Stimulated activated naive B cell treated with anti-CD40 and anti-IgM and Interleukin-4, amounts not matched to agents 10 μg/mL and 1 μg/mL and 100 μg/mL, for 72 hours (primary cell): ENCODE results near the gene PLEKHG2.

Experiments
- ATAC-seq, 2 donors: fragments of 150-1000 bp; cut with Tn5 transposase; replicated peaks; 2 replicates each; pipeline ENCODE4 v1.10.0; 2021; ENCODE audit warnings: moderate library complexity in 1 of 2
- DNase-seq: peaks from one replicate; pipeline ENCODE4 v3.0.0; 2021
- H3K27ac Mint-ChIP-seq: one replicate; pipeline ENCODE4 v1.8.0; 2022; ENCODE audit warnings: mild to moderate bottlenecking, mixed read lengths
- H3K27me3 Mint-ChIP-seq, 2 donors: one replicate each; pipeline ENCODE4 v1.8.0; 2022; ENCODE audit warnings: mixed read lengths in 2 of 2
- H3K36me3 Mint-ChIP-seq, 2 donors: one replicate each; pipeline ENCODE4 v1.8.0; 2022; ENCODE audit warnings: mixed read lengths in 2 of 2, mild to moderate bottlenecking in 1 of 2
- H3K4me1 Mint-ChIP-seq, 2 donors: one replicate each; pipeline ENCODE4 v1.8.0; 2022; ENCODE audit warnings: mixed read lengths in 2 of 2, mild to moderate bottlenecking in 1 of 2
- H3K4me3 Mint-ChIP-seq, 2 donors: one replicate each; pipeline ENCODE4 v1.8.0; 2022; ENCODE audit warnings: mild to moderate bottlenecking in 2 of 2, mixed read lengths in 2 of 2, moderate library complexity in 1 of 2
- H3K9me3 Mint-ChIP-seq, 2 donors: one replicate each; pipeline ENCODE4 v1.8.0; 2022; ENCODE audit warnings: mixed read lengths in 2 of 2, mild to moderate bottlenecking in 1 of 2

PLEKHG2 gene

GRCh38 chr19:39430675-39431593 lies 18.5 kb downstream of the PLEKHG2 start:
- ATAC-seq (peak; percentile 55 to 60), DNase-seq (no peak)
- peak overlapping the region in 1 of 2 donors; percentile 36 for H3K4me3 Mint-ChIP-seq
- H3K27me3 Mint-ChIP-seq = no peaks in the 10 kb centered on the region
- H3K4me1 Mint-ChIP-seq = peaks cover 24 to 38% of the 10 kb centered on the region in 2 donors
- peak overlapping the region; percentile 90 for H3K27ac Mint-ChIP-seq
- H3K9me3 Mint-ChIP-seq = no peaks in the 10 kb centered on the region
- peaks cover 32 to 52% of the 10 kb centered on the region in 2 donors for H3K36me3 Mint-ChIP-seq

GRCh38 chr19:39432677-39433025 lies 20.2 kb downstream of the PLEKHG2 start:
- H3K4me1 Mint-ChIP-seq = peaks cover 33 to 55% of the 10 kb centered on the region in 2 donors
- H3K9me3 Mint-ChIP-seq = no peaks in the 10 kb centered on the region
- H3K27me3 Mint-ChIP-seq = no peaks in the 10 kb centered on the region
- peak overlapping the region; percentile 89 for H3K27ac Mint-ChIP-seq
- H3K36me3 Mint-ChIP-seq = peaks cover 28 to 48% of the 10 kb centered on the region in 2 donors
- ATAC-seq = no peak
- peak overlapping the region; percentile 25 to 96 for H3K4me3 Mint-ChIP-seq
- no peak for DNase-seq

- H3K27me3 Mint-ChIP-seq = no peaks in the 10 kb centered on the region
- peaks cover 28 to 48% of the 10 kb centered on the region in 2 donors for H3K36me3 Mint-ChIP-seq
- H3K27ac Mint-ChIP-seq = peak overlapping the region; percentile 100
- ATAC-seq (no peak), DNase-seq (no peak)
- peaks cover 33 to 56% of the 10 kb centered on the region in 2 donors for H3K4me1 Mint-ChIP-seq
- peak overlapping the region; percentile 96 to 98 for H3K4me3 Mint-ChIP-seq
- H3K9me3 Mint-ChIP-seq = no peaks in the 10 kb centered on the region
Observed at GRCh38 chr19:39433480-39434079, 21.1 kb downstream of the PLEKHG2 start.

- DNase-seq (no peak), ATAC-seq (no peak)
- no peaks in the 10 kb centered on the region for H3K27me3 Mint-ChIP-seq
- peak overlapping the region; percentile 96 to 98 for H3K4me3 Mint-ChIP-seq
- H3K9me3 Mint-ChIP-seq = no peaks in the 10 kb centered on the region
- peaks cover 33 to 56% of the 10 kb centered on the region in 2 donors for H3K4me1 Mint-ChIP-seq
- H3K27ac Mint-ChIP-seq = peak overlapping the region; percentile 100
- peaks cover 28 to 48% of the 10 kb centered on the region in 2 donors for H3K36me3 Mint-ChIP-seq
Observed at GRCh38 chr19:39434123-39435076, 21.9 kb downstream of the PLEKHG2 start.

- Mint-ChIP-seq H3K36me3 (peaks cover 28 to 45% of the 10 kb centered on the region in 2 donors), H3K9me3 (no peaks in the 10 kb centered on the region), H3K27ac (peak within 1 kb of the TSS; percentile 100), H3K4me3 (peak within 1 kb of the TSS; percentile 96 to 98), H3K27me3 (no peaks in the 10 kb centered on the region), H3K4me1 (peaks cover 33 to 60% of the 10 kb centered on the region in 2 donors)
- DNase-seq (peak; percentile 98), ATAC-seq (peak; percentile 90 to 95)
Observed at GRCh38 chr19:39435499-39436349, 23.3 kb downstream of the PLEKHG2 start, which contains the start of gene RPS16. TSS of gene RPS16 (minus strand) at chr19:39435949. CDS start at chr19:39435895, 54 bp downstream.

GRCh38 chr19:39436350-39436716 lies 23.9 kb downstream of the PLEKHG2 start:
- peak overlapping the region; percentile 96 to 98 for H3K4me3 Mint-ChIP-seq
- H3K9me3 Mint-ChIP-seq = no peaks in the 10 kb centered on the region
- no peak for DNase-seq
- ATAC-seq = no peak
- H3K27ac Mint-ChIP-seq = peak overlapping the region; percentile 100
- peaks cover 28 to 59% of the 10 kb centered on the region in 2 donors for H3K4me1 Mint-ChIP-seq
- no peaks in the 10 kb centered on the region for H3K27me3 Mint-ChIP-seq
- H3K36me3 Mint-ChIP-seq = peaks cover 28 to 38% of the 10 kb centered on the region in 2 donors

- H3K4me1 Mint-ChIP-seq = peaks cover 28 to 47% of the 10 kb centered on the region in 2 donors
- H3K9me3 Mint-ChIP-seq = no peaks in the 10 kb centered on the region
- H3K27me3 Mint-ChIP-seq = no peaks in the 10 kb centered on the region
- no peak for ATAC-seq
- H3K27ac Mint-ChIP-seq = no peak overlapping the region
- peaks cover 19 to 28% of the 10 kb centered on the region in 2 donors for H3K36me3 Mint-ChIP-seq
- no peak for DNase-seq
- H3K4me3 Mint-ChIP-seq = no peak overlapping the region
Observed at GRCh38 chr19:39438270-39438934, 25.9 kb downstream of the PLEKHG2 start.

GRCh38 chr19:39444598-39445195 lies 32.2 kb downstream of the PLEKHG2 start:
- ATAC-seq = no peak
- Mint-ChIP-seq H3K9me3 (peaks cover 0 to 1% of the 10 kb centered on the region in 2 donors), H3K4me1 (peaks cover 28 to 58% of the 10 kb centered on the region in 2 donors), H3K27me3 (no peaks in the 10 kb centered on the region), H3K36me3 (peaks cover 28 to 46% of the 10 kb centered on the region in 2 donors), H3K27ac (peak overlapping the region; percentile 96), H3K4me3 (peak overlapping the region; percentile 92 to 96)
- no peak for DNase-seq

GRCh38 chr19:39445196-39446111 lies 33.0 kb downstream of the PLEKHG2 start, which contains the start of gene SUPT5H:
TSS of gene SUPT5H (plus strand) at chr19:39445582. CDS start at chr19:39445891, 309 bp downstream.
- DNase-seq = peak; percentile 97
- Mint-ChIP-seq H3K9me3 (peaks cover 0 to 1% of the 10 kb centered on the region in 2 donors), H3K4me3 (peak within 1 kb of the TSS; percentile 92 to 96), H3K36me3 (peaks cover 29 to 49% of the 10 kb centered on the region in 2 donors), H3K27ac (peak within 1 kb of the TSS; percentile 96), H3K27me3 (no peaks in the 10 kb centered on the region), H3K4me1 (peaks cover 34 to 64% of the 10 kb centered on the region in 2 donors)
- peak; percentile 90 for ATAC-seq

GRCh38 chr19:39446365-39447084 lies 34.1 kb downstream of the PLEKHG2 start:
- Mint-ChIP-seq H3K36me3 (peaks cover 30 to 54% of the 10 kb centered on the region in 2 donors), H3K4me3 (peak overlapping the region; percentile 92 to 96), H3K9me3 (peaks cover 0 to 1% of the 10 kb centered on the region in 2 donors), H3K27ac (peak overlapping the region; percentile 96), H3K27me3 (no peaks in the 10 kb centered on the region), H3K4me1 (peaks cover 38 to 61% of the 10 kb centered on the region in 2 donors)
- ATAC-seq (no peak), DNase-seq (no peak)

- peaks cover 46 to 68% of the 10 kb centered on the region in 2 donors for H3K36me3 Mint-ChIP-seq
- H3K4me3 Mint-ChIP-seq = peak overlapping the region; percentile 92 to 96
- H3K9me3 Mint-ChIP-seq = peaks cover 1 to 5% of the 10 kb centered on the region in 2 donors
- no peaks in the 10 kb centered on the region for H3K27me3 Mint-ChIP-seq
- DNase-seq (peak; percentile 59), ATAC-seq (peak; percentile 66 to 67)
- peak overlapping the region; percentile 93 for H3K27ac Mint-ChIP-seq
- peaks cover 49 to 77% of the 10 kb centered on the region in 2 donors for H3K4me1 Mint-ChIP-seq
Observed at GRCh38 chr19:39448271-39448670, 35.8 kb downstream of the PLEKHG2 start.
